GM12878 (cell line): Measurements from ENCODE around the gene CAMK2D.

ENCODE experiments used
- MXI1 ChIP-seq: fragments of 150-350 bp; IDR thresholded peaks from 2 replicates; pipeline ENCODE4 v1.6.1; 2011; ENCODE audit warnings: low read depth, mild to moderate bottlenecking, inconsistent platforms, low read length, improper control_type of control experiment
- TF ChIP-seq, protein P1 (sequence below): fragments of 450-650 bp; formaldehyde crosslinking; IDR thresholded peaks from 2 replicates; pipeline ENCODE4 v1.4.0; 2020; ENCODE audit warnings: mild to moderate bottlenecking, moderate library complexity
- TF ChIP-seq, protein P2 (sequence below), 3 experiments: IDR thresholded peaks in 2 of 3; conservative IDR thresholded peaks in 1 of 3; 2 replicates each; pipeline ENCODE4 v1.5.1; 2011; ENCODE audit warnings: low read depth in 3 of 3, low read length in 3 of 3, mild to moderate bottlenecking in 3 of 3, control low read depth in 2 of 3, moderate library complexity in 2 of 3, inconsistent platforms in 1 of 3, mixed read lengths in 1 of 3; ENCODE audit not compliant: control insufficient read depth in 2 of 3, insufficient read depth in 1 of 3; ENCODE audit errors: extremely low read depth in 1 of 3
- TF ChIP-seq, protein P3 (sequence below): IDR thresholded peaks from 2 replicates; pipeline ENCODE4 v1.6.1; 2011; ENCODE audit warnings: low read depth, low read length, improper control_type of control experiment, borderline replicate concordance

DNA sequence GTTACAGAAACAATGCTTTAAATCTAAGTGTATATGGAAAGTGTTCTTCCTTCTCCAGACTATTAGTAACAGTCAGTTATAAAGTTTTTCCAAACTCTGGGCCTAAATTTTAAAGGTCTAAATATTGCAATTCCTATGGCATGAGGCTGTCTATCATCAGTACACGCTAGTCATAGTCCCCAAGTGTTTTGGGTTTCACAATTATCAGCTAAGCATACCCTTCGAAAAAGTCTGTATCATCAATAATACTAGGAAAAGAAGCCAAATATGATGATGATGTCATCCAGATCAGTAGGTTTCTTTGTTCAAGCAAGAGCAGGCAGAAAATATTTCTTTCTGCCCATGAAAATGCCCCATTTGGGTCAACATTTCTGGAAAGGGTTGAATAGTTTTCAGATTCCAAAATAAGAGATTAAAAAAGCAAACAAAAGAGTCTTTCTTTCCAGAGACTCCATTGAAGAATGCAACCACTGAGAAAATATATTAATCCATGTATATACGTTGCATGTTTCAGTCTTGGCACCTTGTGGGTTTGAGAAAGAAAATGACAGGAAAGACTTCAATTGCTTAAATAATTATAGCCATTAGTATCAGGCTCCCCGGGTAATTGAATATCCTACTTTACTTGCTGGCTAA is 173.8 kb downstream of the CAMK2D start:
- TF ChIP-seq, protein P1, sequence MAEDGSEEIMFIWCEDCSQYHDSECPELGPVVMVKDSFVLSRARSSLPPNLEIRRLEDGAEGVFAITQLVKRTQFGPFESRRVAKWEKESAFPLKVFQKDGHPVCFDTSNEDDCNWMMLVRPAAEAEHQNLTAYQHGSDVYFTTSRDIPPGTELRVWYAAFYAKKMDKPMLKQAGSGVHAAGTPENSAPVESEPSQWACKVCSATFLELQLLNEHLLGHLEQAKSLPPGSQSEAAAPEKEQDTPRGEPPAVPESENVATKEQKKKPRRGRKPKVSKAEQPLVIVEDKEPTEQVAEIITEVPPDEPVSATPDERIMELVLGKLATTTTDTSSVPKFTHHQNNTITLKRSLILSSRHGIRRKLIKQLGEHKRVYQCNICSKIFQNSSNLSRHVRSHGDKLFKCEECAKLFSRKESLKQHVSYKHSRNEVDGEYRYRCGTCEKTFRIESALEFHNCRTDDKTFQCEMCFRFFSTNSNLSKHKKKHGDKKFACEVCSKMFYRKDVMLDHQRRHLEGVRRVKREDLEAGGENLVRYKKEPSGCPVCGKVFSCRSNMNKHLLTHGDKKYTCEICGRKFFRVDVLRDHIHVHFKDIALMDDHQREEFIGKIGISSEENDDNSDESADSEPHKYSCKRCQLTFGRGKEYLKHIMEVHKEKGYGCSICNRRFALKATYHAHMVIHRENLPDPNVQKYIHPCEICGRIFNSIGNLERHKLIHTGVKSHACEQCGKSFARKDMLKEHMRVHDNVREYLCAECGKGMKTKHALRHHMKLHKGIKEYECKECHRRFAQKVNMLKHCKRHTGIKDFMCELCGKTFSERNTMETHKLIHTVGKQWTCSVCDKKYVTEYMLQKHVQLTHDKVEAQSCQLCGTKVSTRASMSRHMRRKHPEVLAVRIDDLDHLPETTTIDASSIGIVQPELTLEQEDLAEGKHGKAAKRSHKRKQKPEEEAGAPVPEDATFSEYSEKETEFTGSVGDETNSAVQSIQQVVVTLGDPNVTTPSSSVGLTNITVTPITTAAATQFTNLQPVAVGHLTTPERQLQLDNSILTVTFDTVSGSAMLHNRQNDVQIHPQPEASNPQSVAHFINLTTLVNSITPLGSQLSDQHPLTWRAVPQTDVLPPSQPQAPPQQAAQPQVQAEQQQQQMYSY (CRISPR knock-in tag): no peak
- TF ChIP-seq, protein P2, sequence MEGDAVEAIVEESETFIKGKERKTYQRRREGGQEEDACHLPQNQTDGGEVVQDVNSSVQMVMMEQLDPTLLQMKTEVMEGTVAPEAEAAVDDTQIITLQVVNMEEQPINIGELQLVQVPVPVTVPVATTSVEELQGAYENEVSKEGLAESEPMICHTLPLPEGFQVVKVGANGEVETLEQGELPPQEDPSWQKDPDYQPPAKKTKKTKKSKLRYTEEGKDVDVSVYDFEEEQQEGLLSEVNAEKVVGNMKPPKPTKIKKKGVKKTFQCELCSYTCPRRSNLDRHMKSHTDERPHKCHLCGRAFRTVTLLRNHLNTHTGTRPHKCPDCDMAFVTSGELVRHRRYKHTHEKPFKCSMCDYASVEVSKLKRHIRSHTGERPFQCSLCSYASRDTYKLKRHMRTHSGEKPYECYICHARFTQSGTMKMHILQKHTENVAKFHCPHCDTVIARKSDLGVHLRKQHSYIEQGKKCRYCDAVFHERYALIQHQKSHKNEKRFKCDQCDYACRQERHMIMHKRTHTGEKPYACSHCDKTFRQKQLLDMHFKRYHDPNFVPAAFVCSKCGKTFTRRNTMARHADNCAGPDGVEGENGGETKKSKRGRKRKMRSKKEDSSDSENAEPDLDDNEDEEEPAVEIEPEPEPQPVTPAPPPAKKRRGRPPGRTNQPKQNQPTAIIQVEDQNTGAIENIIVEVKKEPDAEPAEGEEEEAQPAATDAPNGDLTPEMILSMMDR (IDR thresholded peaks at IDR 0.05 in 2 of 3, conservative IDR thresholded peaks at IDR 0.05 in 1 of 3; ENCODE audit: control insufficient read depth in 2 of 3, extremely low read depth in 1 of 3, insufficient read depth in 1 of 3, low read depth in 3 of 3, low read length in 3 of 3): no peak
- TF ChIP-seq MXI1: no peak
- TF ChIP-seq, protein P3, sequence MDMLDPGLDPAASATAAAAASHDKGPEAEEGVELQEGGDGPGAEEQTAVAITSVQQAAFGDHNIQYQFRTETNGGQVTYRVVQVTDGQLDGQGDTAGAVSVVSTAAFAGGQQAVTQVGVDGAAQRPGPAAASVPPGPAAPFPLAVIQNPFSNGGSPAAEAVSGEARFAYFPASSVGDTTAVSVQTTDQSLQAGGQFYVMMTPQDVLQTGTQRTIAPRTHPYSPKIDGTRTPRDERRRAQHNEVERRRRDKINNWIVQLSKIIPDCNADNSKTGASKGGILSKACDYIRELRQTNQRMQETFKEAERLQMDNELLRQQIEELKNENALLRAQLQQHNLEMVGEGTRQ: no peak
